HG03135 (cell line): ENCODE data around the gene TOMM7.
"Not testable (repeated sequence)": the region's sequence is repeated elsewhere in the genome, so short reads cannot be mapped to it uniquely, and the experiment has no call there.

Experiments used
- ATAC-seq: cut with Tn5 transposase; IDR thresholded peaks from one replicate; pipeline ENCODE4 v1.9.1; 2021; ENCODE audit warnings: mild to moderate bottlenecking, moderate library complexity; ENCODE audit not compliant: unreplicated experiment

TOMM7 gene

DNA sequence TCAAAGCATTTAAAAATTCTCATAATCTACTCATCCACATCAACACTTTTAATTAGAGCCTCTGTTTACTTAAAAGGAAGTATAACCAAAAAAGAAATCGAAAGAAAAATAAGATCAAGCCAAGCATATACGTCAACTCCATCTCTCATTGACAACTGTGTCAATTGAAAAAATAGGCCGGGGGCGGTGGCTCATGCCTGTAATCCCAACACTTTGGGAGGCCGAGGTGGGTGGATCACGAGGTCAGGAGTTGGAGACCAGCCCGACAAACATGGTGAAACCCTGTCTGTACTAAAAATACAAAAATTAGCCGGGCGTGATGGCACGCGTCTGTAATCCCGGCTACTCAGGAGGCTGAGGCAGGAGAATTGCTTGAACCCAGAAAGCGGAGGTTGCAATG, 32.0 kb downstream of the TOMM7 start:
- ATAC-seq, result not testable (repeated sequence)

DNA sequence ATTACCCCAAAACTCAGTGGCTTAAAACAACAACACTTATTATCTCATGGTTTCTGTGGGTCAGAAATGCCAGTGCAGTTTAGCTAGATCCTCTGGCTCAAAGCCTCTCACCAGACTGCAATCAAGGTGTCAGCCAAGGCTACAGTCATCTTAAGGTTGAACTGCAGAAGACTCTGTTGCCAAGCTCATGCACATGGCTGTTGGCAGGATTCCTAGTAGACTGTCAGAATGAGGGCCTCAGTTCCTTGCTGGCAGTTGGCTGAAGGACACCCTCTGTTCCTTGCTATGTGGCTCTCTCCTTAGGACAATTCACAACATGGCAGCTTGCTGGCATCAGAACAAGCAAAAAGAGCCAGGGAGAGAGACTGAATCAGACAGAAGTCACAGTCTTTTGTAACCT, 34.7 kb downstream of the TOMM7 start:
- ATAC-seq, result no peak

DNA sequence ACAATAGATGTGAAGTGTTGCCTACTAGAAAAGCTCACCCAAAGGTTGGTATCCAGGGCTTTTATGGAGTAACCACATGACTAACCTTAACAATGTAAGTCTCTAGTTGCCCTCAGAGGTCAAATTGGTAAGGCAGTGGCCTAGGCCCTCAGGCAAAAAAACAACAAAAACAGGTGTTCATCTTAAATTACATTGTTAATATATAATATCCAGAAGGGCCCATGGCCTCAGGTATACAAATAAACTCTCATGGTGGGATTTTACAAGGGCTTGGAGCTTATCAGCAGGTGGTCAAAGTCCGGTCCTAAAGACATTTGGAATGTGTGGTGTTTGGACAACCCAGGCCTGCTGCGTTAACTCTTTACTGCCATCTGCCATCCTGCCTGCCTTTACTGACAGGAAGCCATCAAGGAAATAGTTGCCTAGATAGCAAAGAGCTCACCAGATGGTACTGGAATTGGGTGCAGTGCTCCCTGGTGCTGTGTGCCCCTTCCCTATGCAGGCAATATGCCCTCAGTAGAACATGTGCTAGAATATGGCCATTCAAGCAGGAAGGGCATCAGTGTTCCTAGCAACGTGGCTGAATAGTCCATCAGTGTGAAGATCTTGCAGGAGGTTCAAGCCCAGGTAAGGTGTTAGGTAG, 36.2 kb downstream of the TOMM7 start:
- no peak for ATAC-seq

DNA sequence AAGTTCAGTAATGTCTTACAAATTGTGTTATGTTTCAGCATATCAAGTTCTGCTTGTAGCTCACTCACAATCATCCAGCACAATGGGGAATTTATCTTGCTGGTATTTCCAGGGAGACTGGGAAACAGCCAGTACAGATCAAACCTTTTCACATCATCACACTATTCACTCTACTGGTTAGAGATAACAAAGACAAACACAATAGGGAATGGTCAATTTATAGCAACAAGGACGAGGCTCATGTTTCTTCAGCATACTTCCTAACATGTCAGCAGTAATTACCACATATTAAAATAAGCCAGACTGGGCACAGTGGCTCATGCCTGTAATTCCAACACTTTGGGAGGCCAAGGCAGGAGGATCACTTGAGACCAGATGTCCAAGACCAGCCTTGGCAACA, 38.3 kb downstream of the TOMM7 start:
- ATAC-seq, result no peak

DNA sequence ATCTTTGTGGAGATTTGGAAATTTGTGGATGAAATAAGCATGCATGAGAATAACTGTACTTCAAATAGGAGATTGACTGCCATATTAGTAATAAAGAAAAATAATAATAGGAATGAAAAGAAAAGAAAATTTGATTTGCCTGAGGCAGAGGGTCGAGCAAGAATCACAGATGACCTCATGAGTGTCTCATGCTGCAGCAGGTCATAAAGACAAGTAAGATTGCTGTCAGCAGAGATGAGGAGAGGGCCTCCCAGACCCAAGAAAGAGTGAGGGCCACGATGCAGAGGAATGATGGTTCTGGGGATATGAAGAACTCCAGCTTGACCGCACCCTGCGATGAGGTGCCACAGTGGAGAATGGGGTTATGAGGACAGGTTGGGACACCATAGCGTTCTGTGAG, 39.2 kb downstream of the TOMM7 start:
- no peak for ATAC-seq

DNA sequence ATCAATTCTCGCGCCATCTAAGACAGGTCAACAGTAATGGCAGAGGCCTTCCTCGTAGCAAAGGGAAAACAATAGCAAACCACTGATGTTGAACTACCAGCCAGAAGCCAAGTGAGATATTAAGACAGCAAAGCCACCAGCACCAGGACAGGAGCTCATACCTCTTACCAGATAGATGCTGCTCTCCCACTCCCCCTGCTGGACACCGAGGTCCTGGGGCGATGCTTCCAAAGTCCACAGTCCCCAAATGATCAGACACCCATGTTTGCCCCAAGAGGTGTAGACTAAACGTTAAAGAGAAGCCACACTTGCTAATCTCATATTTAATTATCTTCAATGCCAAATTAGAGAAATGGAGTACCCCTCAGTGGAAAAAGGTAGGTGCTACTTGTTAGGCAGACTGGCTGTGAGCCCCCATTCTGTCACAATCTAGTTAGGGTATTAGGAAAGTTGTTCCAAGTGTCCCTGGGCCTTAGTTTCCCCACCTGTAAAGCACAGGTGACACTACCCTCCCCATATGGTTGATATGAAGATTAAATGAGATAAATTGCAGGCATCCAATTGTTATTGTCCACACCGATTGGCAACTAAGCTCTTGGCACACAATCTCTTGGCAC, 39.9 kb downstream of the TOMM7 start:
- ATAC-seq, result peak; percentile 83

DNA sequence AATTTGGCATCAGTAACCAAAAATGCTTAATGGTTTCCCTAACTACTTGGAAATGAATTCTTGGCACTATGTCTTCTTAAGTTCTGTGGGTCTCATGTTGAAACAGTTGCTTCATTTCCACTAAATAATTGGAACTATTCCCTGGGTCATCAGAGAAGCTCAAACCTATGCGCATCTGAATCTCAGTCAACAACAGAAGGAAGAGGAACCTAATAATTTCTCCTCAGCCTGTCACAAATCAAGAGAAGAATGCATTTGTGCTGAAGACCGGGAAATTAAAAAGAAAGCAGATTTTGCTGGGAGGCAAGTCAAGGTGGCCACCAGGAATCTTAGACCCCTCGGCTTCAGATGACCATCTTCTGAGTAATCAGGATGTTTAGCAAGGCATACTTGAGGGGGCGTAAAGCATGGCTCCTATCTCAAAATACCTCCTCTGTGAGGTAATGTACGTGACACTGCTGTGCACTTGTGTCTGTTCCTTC, 41.4 kb downstream of the TOMM7 start:
- ATAC-seq, result no peak

DNA sequence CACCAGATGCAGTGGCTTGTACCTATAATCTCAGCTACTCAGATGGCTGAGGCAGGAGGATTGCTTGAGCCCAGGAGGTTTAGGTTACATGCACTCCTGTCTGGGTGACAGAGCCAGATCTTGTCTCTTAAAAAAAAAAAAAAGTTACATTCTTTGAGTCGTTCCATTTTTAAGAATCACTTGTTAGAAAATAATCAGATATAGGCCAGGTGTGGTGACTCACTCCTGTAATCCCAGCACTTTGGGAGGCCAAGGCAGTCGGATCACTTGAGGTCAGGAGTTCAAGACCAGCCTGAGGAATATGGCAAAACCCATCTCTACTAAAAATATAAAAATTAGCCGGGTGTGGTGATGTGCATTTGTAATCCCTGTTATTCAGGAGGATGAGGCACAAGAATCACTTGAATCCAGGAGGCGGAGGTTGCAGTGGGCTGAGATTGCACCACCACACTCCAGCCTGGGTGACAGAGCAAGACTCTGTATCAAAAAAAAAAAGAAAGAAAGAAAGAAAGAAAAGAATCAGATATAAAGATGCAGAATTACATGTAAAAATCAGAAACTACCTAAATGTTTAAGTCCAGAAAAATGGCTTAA, 42.8 kb downstream of the TOMM7 start:
- not testable (repeated sequence) for ATAC-seq

DNA sequence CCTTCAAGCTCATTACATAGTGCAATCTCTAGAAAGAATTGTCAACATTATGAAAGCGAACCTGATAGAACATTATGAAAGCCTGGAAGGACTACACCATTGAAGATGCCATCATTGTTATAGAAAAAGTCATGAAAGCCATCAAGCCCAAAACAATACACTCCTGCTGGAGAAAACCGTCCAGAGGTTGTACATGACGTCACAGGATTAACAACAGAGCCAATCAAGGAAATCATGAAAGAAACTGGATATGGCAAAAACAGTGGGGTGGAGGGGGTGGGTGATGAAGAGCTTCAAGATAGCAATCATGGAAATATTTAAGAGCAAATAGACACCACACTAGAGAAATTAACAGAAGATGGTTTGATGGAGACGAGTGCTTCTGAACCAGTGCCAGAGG, 45.7 kb downstream of the TOMM7 start:
- no peak for ATAC-seq

DNA sequence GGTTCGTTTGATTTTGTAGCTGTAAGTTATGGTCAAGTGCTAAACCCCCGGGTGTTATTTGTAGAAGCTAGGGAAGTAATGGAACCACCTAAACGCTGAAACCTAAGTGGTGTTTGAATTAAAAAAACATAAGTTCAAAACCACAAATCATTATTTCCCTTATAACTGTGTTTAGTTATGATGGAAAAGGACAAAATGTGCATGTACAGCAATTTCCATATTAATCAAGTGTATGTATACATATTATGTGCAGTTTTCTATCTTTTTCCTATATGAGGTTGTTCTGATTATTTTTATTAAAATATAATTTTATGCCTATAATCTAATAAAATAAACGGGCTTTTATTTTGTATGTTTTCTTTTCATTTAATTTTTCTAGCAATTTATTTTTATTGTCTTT, 49.8 kb downstream of the TOMM7 start:
- ATAC-seq, result no peak

DNA sequence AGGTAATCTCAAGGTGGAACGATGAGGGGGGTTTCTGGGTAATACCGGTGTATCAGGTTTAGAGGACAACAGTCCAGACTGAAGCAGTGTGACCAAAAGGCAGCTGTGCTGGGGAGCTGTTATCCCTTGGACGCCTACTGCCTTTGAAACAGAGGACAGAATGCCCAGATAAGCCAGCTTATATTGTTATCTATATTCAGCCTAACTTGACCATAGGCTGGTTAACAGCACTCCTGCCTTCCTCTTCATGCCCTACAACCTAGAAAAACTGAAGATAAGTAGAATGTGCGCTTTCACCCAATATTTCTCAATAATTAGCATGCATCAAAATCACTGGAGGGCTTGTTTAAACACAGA, 50.8 kb downstream of the TOMM7 start:
- no peak for ATAC-seq

DNA sequence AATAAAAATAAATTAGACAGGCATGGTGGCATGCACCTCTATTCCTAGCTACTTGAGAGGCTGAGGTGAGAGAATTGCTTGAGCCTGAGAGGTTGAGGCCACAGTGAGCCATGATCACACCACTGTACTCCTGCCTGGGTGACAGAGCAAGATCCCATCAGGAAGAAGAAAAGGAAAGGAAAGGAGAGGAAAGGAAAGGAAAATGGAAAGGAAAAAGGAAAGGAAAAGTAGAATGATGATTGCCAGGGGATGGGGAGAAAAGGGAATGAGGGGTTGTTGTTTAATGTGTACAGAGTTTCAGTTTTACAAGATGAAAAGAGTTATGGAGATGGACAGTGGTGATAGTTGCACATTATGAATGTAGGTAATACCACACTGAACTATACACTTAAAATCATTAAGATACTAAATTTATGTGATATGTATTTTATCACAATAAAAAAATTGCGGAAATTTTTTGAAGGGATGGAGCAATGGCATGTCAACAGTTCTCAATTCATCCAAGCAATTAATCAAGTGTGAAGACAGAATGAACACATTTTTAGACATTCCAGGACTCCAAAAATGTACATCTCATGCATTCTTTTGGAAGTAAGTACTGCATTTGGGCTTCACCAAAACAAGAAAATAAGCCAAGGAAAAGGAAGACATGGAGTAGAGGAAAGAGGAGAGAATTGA, 51.3 kb downstream of the TOMM7 start:
- no peak for ATAC-seq

DNA sequence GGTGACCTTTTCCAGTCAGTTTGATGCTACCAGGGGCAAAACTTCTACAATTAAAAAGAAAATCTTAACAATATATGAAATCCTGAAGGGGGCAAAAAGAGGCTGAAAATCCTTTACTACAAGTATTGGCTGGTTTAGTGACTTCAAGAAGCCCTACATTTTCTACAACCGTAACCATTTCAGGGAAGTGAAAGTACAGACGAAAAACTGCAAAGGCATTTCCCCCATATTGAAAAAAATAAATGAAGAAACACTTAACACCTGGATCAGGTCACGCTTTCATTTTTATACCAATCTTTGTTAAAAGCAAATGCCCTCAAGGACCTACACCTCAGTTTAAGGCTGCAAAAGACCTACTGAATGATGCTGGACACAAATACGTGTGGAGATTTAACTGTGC, 57.0 kb downstream of the TOMM7 start:
- peak; percentile 84 for ATAC-seq
